HG03097 (cell line): ENCODE measurements around the gene PAX5.

Experiments used
- ATAC-seq: cut with Tn5 transposase; IDR thresholded peaks from one replicate; pipeline ENCODE4 v1.9.1; 2021; ENCODE audit not compliant: unreplicated experiment, low FRiP score

Gene PAX5

GRCh38 chr9:36962691-36963090 lies 71.4 kb downstream of the PAX5 start:
- no peak for ATAC-seq

DNA sequence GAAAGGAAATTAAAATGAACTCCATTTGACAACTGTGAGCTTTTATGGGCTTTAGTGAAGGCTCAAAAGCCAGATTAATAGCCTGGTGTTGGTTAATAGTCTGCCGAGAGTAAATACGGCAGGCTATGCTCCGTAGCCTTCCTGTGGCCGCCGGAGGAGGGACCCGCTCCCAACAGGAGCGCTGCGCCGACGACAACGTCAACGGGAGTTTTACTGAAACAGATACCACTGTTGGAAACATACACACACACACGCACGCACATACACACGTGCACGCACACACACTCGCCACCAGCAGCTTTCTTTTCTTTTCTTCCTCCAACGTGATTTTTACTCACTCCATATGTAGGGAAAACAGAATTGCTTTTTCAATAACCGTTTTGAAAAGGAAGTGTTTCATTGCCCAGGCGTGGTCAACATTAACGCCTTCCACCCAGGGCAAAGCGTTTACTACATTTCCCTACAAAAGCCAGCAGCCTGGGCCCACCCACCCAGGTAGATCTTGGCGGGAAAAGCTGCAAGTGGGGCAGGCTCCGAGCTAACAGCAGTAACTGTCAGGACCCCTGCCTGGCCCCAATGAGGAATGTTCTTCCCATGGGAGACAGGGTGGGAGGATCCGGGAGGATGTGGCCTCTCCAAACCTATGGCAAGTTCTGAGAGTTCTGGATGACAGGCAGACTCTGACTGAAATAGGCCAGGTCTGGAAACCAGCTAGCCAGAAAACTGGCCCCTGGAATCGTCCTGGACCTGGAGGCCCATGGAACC lies 72.3 kb downstream of the PAX5 start:
- no peak for ATAC-seq

DNA sequence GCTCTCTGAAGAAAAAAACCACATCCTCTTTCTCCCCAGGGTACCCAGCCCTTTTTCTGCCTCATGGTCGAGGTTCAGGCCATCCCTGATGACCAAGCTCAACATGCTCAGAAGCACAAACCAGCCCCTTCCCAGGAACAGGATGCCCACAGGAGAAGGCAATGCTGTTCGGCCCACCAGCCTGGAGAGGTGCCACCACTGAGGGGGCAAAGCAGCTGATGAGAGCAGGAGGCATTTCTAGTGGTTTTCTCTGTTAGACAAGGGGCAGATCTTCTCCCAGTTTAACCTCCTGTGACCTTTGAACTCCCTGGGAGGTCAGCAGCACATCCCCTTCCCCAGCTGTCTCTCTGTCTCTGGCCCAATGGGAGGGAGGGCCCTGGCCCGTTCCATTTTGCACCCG lies 73.0 kb downstream of the PAX5 start:
- ATAC-seq, result no peak

- ATAC-seq, result no peak
These were observed 73.5 kb downstream of the PAX5 start for GRCh38 chr9:36960575-36960955.

DNA sequence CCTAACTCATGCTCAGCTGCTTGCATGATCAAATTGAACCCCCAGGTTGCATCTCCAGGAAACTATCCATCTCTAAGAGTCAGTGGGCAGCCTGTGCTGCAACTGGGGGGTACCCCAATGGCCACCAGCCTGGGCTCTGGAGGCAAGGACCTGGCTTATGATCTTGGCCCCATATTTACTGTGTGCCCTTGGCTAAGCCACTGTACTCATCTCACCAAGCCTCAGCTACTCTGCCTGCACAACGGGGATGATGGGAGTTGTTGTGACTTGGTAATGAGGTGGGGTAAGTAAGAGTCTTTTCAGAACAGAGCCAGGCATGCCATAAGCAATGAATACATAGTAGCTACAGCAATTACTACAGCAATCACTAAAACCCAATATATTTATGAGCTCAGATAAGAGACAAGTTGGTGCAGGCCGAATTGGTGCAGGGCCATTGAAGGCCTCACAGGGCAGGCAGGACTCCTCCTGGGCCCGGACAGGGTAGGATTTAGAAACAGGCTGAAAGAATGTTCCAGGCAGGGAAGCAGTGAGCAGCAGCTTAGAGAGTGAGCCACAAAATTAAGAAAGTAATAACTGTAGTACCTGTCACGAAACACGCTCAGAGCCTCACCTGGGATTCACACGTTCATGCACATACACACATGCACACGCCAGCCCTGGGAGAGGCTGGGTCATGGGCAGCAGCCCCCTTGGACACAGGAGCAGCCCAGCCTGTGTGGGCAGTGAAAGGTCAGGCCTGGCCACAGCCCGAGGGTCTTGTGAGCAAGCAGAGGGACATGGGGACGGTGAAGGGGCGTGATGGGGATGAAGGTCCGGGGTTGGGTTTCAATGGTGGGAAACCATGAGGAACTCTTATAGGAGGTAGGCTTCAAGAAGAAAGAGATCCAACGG lies 74.1 kb downstream of the PAX5 start:
- no peak for ATAC-seq

GRCh38 chr9:36956908-36957307 lies 77.2 kb downstream of the PAX5 start:
- no peak for ATAC-seq

DNA sequence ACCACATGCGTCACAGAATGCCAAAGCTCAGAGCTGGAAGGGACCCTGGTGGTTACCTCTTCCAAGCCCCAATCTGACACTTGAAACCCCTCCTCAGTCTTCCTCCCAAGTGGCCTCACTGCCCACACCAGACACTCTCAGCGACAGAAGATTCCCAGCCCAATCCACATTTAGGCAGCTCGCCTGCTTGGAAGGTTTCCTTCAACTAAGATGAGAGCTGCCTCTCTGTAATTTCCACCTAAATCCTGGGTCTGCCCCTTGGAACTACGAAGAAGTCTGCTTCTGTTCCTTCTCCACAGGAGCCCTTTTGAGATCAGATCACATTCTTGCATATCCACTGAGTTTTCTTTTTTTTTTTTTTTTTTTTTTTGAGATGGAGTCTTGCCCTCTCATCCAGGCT lies 83.7 kb downstream of the PAX5 start:
- ATAC-seq, result no peak

- ATAC-seq, result no peak
These were observed 84.6 kb downstream of the PAX5 start for GRCh38 chr9:36949466-36949865.

DNA sequence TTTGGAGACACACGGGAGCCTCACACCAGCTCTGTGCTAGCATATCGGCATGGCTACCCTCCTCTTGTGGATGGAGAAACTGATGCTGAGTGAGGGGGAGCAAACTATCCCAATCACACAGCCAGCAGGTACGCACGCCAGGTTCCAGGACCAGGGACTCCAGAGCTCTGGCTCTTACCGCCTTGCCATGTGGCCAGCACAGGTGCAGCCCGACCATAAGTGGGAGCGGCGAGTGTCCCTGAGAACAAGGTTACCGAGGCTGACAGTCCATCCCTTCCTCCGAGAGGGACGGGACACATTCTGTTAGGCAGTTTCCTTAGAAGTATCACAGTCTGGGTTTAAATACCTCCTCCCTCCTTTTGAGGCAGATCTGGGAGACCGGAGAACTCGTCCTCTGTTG lies 86.0 kb downstream of the PAX5 start:
- no peak for ATAC-seq

DNA sequence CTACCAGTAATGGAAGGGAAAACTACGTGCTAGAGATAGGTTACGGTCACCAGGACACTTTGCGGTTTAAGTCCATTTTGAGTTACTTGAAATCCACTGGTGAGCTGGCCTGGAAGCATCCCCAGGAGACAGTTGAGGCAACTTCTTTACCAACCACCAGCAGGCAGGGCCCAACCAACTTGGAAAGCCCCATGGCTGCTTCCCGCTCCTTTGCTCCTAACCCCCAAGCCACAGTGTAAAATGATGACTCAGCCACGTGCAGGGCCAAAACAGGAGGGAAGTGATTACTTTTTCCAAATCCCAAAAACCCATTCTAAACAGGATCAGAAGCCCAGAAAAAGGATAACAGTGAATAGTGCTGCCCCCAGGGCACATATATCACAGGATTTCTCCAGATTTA lies 87.4 kb downstream of the PAX5 start:
- ATAC-seq, result no peak

GRCh38 chr9:36945999-36946398 lies 88.1 kb downstream of the PAX5 start:
- no peak for ATAC-seq

DNA sequence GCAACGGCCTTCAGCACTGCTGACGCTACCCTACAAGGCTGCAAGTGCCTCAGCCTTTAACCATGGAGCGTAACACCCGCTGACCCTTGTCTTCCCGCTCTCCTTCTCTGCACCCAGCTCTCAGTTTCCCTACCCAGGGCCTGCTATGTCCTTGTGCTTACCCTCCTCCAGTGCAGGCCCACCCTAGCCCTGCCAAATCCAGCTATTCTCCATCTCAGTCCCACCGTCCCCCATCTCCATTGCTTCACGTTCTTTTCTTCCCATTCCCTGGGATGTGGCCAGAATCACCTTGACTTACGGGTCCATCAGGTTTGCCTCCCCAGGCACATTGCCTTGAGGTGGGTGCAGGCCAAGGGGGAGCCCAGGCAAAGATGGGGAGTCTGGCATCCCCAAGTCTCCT lies 91.2 kb downstream of the PAX5 start:
- ATAC-seq, result no peak

DNA sequence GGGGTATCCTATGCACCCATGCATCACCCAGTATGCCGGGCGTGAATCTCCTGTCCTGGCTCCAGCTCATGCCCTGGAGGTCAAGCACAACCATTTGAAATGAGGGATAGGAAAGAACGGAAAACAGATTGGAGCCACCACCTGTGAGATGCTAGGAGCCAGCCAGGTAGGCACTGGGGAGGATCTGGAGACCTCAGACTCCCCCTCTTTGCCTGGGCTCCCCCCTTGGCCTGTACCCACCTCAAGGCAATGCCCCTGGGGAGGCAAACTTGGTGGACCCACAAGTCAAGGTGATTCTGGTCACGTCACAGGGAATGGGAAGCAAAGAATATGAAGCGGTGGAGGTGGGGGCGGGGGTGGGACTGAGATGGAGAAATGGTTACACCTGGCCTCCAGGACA lies 92.6 kb downstream of the PAX5 start:
- no peak for ATAC-seq

GRCh38 chr9:36940881-36941280 lies 93.2 kb downstream of the PAX5 start:
- ATAC-seq, result no peak

GRCh38 chr9:36940500-36940853 lies 93.6 kb downstream of the PAX5 start:
- no peak for ATAC-seq

DNA sequence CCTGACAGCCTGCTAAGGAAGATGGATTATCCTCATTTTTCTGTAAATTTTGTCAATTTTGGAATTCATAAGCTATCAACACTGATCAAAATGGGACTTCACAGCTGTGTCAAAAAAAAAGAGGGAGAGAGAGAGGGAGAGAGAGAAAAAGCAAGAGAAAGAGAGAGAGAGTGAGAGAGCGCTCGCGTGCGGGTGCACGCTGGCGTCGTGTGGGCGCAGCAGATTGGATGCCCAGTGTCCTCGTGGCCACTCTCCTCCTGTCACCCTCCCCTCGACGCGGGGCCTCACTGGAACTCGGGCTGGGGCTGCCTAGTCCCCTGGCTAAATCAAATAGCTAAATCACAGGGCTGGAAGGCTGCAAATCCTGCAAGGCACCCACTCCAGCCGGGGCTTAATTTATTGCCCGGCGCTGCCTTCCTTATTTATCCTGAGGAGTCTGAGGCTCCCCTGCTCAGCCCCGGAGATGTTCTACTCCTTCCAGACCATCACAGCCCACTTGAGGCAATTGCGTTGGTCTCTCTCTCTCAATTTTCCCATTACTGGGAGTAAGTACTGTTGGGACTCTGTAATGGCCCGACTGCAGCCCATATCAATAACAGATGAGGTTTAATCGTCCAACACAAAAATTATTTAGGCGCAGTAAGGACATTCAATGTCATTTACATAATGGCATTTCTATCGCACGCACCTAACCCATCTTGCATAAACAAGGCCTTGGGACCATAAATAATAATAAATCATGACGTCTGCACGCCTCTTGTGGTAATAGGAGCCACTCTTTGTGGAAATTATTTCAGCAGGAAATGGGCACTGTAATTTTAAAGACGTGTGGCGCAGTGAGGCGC lies 94.2 kb downstream of the PAX5 start:
- ATAC-seq, result no peak

DNA sequence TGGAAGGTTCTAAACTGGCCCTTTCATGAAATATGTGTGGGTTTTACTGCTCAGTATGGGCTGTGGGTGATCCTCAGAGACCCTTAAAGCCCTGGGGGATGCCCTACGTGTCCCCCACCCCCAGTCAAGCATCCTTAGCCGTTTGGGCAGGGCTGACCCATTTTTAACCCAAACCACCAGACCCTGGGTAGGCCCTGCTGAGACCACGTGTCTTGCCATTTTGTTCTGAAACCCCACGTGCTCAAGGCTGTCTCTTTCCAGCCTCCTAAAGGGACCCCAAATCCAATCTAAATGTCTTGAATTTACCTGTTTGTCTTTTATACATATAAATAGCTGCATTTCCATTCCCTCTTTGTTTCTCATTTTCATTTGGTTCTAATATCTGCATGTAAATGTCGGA lies 94.9 kb downstream of the PAX5 start:
- ATAC-seq, result no peak

GRCh38 chr9:36938617-36939016 lies 95.5 kb downstream of the PAX5 start:
- ATAC-seq, result no peak

DNA sequence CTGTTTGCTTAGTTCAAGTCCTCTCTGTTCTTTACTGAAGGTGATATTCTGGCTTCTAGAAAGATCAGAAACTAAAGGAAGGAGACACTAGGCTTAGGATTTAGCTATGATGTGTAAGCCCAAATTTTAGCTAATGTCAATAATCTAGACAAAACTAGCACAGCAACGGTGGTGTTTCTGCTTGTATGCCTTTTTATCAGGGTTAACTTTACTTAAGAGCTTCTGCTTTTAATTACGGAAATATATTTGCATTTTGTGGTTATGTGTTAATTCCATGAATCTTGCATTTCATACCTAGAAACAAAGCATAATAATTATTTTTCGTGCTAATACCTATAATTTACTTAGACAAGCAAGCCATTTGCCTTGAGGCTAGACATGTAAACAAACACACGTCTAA lies 96.1 kb downstream of the PAX5 start:
- no peak for ATAC-seq

GRCh38 chr9:36937346-36937745 lies 96.7 kb downstream of the PAX5 start:
- ATAC-seq, result no peak

DNA sequence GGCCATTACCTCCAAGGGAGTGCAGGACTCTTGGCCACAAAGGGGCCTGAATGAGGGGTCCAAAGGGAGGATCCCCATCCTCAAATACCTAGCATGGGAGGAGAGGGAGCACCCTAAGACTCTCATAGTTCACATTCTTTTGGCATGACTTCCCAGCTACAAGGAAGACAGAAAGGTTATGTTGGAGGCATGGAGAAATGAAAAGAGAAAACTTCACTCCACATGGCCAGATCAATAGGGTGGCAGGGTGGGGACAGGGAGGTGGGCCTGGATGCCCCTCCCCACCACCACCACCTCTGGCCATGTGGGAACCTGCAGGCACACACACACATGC lies 97.6 kb downstream of the PAX5 start:
- no peak for ATAC-seq
